Measurements from ENCODE around the gene PSMC3.

PSMC3 gene

GRCh38 chr11:47376525-47377371 lies 49.5 kb downstream of the PSMC3 start:
- no peak for DNase-seq (ENCODE audit: low read depth, low spot score)

- DNase-seq (ENCODE audit: low read depth, low spot score), result no peak
Measured at GRCh38 chr11:47376107-47376524, 50.1 kb downstream of the PSMC3 start.

GRCh38 chr11:47375546-47376085 lies 50.6 kb downstream of the PSMC3 start:
- DNase-seq (ENCODE audit: low read depth, low spot score), result no peak

- no peak for DNase-seq (ENCODE audit: low read depth, low spot score)
Measured at GRCh38 chr11:47375020-47375419, 51.2 kb downstream of the PSMC3 start.

GRCh38 chr11:47374720-47375019 lies 51.6 kb downstream of the PSMC3 start:
- DNase-seq (ENCODE audit: low read depth, low spot score), result no peak

- DNase-seq (ENCODE audit: low read depth, low spot score), result peak; percentile 84
Measured at GRCh38 chr11:47373876-47374719, 52.1 kb downstream of the PSMC3 start.

GRCh38 chr11:47372422-47372821 lies 53.8 kb downstream of the PSMC3 start:
- DNase-seq (ENCODE audit: low read depth, low spot score), result no peak

- no peak for DNase-seq (ENCODE audit: low read depth, low spot score)
Measured at GRCh38 chr11:47369676-47370075, 56.6 kb downstream of the PSMC3 start.
